Forelimb muscle (tissue), 1 donor: ENCODE measurements around the gene SGCB. TPM values are rescaled to one million over a fixed set of nuclear protein-coding genes. Genes with fewer than 3 reads are reported as not detected.
"Not testable (repeated sequence)": the region's sequence is repeated elsewhere in the genome, so short reads cannot be mapped to it uniquely, and the experiment has no call there.

Experiments
- DNase-seq: peaks from one replicate; pipeline ENCODE4 v3.0.0-alpha.2; 2013; ENCODE audit warnings: low read depth
- polyA plus RNA-seq: library from polyadenylated mRNA; unstranded; fragments of 120-200 nt; gene quantifications from one replicate; pipeline ENCODE4 v1.2.1, GENCODE V29; 2013; ENCODE audit not compliant: insufficient read length

Gene SGCB
- polyA plus RNA-seq = 175 TPM

DNA sequence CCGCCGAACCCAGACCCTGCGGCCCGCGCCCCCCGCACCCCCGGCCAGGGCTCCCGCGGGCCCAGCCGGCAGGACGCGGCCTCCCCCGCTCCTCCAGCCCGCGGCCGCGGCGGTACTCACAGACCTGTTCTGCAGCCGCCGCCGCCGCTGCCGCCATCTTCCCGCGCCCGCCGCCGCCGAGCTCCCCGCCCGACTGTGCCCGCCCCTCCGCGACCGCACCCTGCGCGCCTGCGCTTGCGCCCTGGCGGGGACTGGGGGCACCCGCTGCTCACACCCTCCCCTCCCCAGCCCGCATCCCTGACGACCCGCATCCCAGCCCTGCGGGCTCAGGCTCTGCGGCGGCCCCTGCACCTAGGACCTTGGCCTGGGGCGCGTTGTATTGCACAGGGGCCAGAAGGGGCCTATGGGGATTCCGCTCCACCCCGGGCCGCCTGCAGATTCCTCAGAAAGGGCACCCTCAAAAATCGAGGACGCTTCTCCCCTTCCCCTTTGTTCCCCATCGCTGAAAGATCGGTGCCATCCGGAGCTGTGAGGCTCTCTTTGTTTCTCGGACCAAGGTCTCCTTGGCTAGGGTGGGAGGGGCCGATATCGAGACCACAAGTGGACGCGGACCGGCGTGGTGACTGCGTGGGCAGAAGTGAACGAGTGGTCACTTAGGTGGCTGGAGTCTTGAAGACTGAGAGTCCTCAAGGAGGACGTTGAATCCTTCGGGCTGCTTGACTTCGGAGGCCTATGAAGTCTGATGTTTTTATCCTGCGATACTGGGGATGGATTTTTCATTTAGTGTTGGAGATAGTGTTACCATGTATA is at the start of gene SGCB:
SGCB (minus strand) TSS at position 197 of the 810 bp plus-strand sequence; CDS start at position 157, 40 bp downstream.
- DNase-seq = no peak

DNA sequence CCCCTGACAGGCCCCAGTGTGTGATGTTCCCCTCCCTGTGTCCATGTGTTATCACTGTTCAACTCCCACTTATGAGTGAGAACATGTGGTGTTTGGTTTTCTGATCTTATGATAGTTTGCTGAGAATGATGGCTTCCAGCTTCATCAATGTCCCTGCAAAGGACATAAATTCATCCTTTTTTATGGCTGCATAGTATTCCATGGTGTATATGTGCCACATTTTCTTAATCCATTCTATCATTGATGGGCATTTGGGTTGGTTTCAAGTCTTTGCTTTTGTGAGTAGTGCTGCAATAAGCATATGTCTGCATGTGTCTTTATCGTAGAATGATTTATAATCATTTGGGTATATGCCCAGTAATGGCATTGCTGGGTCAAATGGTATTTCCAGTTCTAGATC is 48.3 kb upstream of the SGCB start:
- DNase-seq = not testable (repeated sequence)

DNA sequence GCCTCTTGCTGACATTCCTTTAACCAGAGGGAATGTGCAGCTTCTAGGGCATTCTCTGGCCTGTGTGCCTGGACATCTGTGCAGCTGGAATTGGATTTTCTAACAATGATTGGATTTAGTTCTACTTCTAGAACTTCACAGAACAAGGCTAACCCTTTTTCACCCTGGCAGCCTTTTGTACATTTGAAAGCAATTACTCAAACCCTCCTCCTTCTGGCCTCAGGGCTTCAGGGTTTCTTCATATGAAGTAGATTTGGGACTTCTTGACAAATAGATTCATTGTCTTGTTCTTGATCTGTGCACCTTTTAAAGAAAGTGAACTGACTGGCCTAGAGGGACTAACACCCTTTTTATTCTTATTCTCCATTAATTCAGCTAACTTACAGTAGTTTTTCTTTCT is 43.1 kb upstream of the SGCB start:
- no peak for DNase-seq

- no peak for DNase-seq
Measured at GRCh38 chr4:52079659-52080058, 41.6 kb upstream of the SGCB start.

- no peak for DNase-seq
Measured at GRCh38 chr4:52076731-52077130, 38.6 kb upstream of the SGCB start.

GRCh38 chr4:52071791-52072546 is 33.9 kb upstream of the SGCB start:
- DNase-seq = no peak

DNA sequence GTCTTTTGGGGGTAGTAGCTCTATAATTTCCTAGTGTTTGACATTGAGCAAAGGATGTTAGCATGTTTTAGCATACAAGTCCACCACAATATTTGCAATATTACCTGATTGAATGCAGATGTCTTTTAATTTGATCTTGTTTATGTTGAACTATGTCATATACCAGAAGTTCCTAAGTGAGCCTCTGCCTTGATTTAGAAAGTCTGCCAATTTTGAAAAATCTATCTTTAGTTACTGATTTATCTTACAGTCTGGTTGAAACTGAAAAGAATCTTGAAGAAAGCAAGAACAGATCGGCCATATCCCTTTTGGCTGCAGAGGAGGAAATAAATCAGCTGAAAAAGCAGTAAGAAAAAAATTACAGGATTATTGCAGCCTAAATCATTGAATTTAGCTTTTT is 31.5 kb upstream of the SGCB start:
- no peak for DNase-seq

DNA sequence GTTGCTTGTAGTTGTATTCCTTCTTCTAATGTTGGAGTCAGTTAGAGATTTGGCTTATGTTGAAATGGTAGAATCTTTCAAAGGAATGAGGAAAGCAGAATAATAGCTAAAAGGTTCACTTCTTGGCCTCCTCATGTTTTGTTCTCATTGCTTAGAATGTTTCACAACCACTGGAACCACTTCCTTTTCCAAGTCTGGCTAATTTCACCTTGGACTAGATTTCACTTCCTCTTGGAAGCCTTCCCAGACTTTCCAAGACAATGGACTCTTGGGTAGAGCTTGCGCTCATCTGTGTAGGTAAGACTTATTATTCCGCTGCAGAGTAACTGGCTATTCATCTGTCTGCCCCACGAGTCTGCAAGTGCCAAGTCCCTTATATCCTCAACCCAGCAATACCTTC is 21.3 kb upstream of the SGCB start:
- DNase-seq = no peak

DNA sequence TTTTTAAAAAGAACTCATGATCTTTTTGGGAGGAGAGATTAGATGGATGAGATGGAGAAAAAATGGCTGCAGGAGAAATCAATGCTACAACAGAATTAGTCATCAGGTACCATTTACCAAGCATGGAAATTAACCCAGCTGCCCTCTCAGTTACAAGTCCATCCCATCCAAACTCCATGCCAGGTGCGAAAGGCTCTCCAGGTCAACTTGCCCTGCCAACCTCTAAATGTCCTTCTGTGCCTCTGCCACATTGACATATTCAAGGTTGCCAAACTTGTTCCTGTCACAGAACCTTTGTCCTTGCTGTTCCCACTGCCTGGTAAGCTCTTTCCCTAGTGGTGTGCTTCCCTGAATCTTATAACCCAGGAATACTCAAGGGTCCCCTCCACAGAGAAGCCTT is 20.2 kb upstream of the SGCB start:
- no peak for DNase-seq

DNA sequence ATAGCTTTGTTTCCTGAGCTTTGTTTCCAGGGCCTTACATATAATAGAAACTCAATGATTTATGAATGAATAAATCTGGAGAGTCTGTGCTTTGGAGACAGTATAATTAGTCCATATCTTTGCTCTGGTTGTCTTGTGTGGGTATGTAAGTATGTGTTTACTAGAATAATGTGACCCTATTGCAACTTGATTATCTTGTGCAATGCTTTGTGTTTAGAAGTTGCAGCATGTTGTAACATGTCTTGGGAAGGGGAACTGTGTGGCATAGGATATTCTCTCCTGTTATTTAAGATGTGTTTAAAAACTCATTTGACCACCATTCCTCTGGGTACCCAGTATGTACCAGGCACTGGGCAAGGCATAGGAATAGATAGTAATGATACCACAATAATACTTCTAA is 19.1 kb upstream of the SGCB start:
- DNase-seq = no peak

GRCh38 chr4:52054254-52054653 is 16.2 kb upstream of the SGCB start:
- no peak for DNase-seq

DNA sequence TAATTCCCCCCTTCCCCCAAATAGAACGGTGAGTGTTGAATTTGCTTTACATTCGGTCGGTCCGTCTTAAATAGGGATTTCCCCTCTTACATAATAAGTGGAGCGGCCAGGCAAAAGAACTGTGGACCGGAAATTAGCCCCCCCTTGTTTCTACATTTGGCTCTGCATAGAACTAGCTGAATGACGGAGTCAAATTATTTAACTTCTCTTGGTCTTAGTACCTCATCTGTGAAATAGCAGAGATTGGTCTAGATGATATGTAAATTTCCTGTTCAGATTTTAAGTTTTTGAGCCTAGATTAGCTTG is 14.3 kb upstream of the SGCB start:
- no peak for DNase-seq

GRCh38 chr4:52051615-52052474 is 13.7 kb upstream of the SGCB start:
- DNase-seq = no peak

DNA sequence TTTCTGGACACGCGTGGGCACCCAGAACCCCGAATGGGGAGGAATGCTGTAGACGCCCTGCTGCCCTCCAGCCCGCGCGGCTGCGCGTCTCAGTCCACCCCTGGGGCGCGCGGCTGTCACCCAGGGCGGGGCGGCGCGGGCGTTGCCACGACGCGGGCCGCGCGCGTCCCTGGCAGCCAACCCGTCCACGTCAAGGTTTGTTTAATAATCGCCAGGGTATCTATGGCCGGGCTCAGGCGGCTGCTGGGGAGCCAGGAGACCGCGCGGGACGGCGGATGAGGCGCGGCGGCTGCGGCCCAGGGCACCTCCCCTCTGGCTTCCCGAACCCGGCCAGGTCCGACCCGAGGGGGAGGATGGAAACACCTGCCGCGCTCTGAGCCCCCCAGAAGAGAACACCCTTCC is 13.1 kb upstream of the SGCB start, which contains the start of gene SPATA18:
SPATA18 (plus strand) TSS at position 92 of the 402 bp plus-strand sequence. CDS start 401 bp downstream, outside the sequence.
- DNase-seq = no peak

DNA sequence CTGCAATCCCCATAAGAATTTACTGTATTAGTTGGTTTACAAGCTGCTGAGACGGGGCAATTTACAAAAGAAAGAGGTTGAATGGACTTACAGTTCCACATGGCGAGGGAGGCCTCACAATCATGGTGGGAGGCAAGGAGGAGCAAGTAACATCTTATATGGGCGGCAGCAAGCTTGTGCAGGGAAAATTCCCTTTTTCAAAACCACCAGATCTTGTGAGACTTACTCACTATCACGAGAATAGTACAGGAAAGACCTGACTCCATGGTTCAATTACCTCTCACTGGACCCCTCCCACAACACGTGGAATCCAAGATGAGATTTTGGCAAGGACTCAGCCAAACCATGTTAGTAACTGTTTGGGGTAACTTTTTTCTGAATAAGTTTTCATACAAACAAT is 11.2 kb upstream of the SGCB start:
- DNase-seq = no peak

GRCh38 chr4:52045028-52045427 is 6.9 kb upstream of the SGCB start:
- no peak for DNase-seq

- DNase-seq = no peak
Measured at GRCh38 chr4:52037689-52038102, 403 bp downstream of the SGCB start.

- no peak for DNase-seq
Measured at GRCh38 chr4:52036886-52037530, 1.1 kb downstream of the SGCB start.

- no peak for DNase-seq
Measured at GRCh38 chr4:52035190-52035589, 2.9 kb downstream of the SGCB start.

GRCh38 chr4:52032005-52032404 is 6.1 kb downstream of the SGCB start:
- DNase-seq = no peak

GRCh38 chr4:52028970-52029369 is 9.1 kb downstream of the SGCB start:
- no peak for DNase-seq
